GM12878 (cell line): ENCODE measurements around the gene POLK. TPM values are rescaled to one million over a fixed set of nuclear protein-coding genes. Genes with fewer than 3 reads are reported as not detected.

ENCODE experiments used
- ATAC-seq: fragments of 200-7000 bp; cut with Tn5 transposase; 3 replicates; pipeline ENCODE4 v1.9.1; 2020; ENCODE audit warnings: mild to moderate bottlenecking, moderate library complexity
- BruUV-seq: library from RNA; stranded (reverse); fragments of 400-500 nt; replicated peaks from 2 replicates; lab custom pipeline; 2021; lab: Mats Ljungman, UMichigan
- CTCF ChIA-PET: fragments of 300-600 bp; sonication (Branson Sonifier 250); formaldehyde crosslinking; extraction: SDS; loops from one replicate; lab custom pipeline; 2021; ENCODE audit warnings: inconsistent platforms; lab: Yijun Ruan, JAX
- POLR2A ChIA-PET: fragments of 350-600 bp; formaldehyde crosslinking; extraction: SDS; loops from one replicate; lab custom pipeline; 2021; ENCODE audit warnings: inconsistent platforms; lab: Charles Lee
- RAD21 ChIA-PET: fragments of 300-600 bp; sonication (Branson Sonifier 250); formaldehyde crosslinking; loops from one replicate; lab custom pipeline; 2023; ENCODE audit warnings: antibody characterized with exemption; ENCODE audit not compliant: unreplicated experiment; lab: Charles Lee
- SMC1A ChIA-PET: fragments of 300-600 bp; sonication (Branson Sonifier 250); formaldehyde crosslinking; loops from one replicate; lab custom pipeline; 2023; ENCODE audit not compliant: unreplicated experiment, uncharacterized antibody; lab: Charles Lee
- DNase-seq: peaks from one replicate; pipeline ENCODE4 v3.0.0-alpha.2; 2011; ENCODE audit warnings: low read depth, low spot score
- FAIRE-seq: peaks from 3 replicates; lab custom pipeline; 2011; peaks lifted over from hg19 to GRCh38; lab: Jason Lieb, UNC
- H2AFZ ChIP-seq: 2 replicates; pipeline ENCODE4 v1.6.0; 2011; ENCODE audit warnings: low read depth, low read length, control low read depth; ENCODE audit not compliant: control insufficient read depth
- H3K27ac ChIP-seq: 2 replicates; pipeline ENCODE4 v1.5.1; 2011; ENCODE audit warnings: control low read depth; ENCODE audit not compliant: control insufficient read depth, insufficient read depth
- H3K27me3 ChIP-seq, 2 experiments: replicated peaks in 1 of 2; 2 replicates each; pipeline versions ENCODE4 v1.6.0 to v1.6.1; 2011; ENCODE audit warnings: low read length in 1 of 2; ENCODE audit not compliant: control insufficient read depth in 2 of 2, insufficient read depth in 2 of 2
- H3K36me3 ChIP-seq, 2 experiments: 2 replicates each; pipeline ENCODE4 v1.5.1; 2011; ENCODE audit warnings: low read length in 1 of 2; ENCODE audit not compliant: control insufficient read depth in 2 of 2, insufficient read depth in 2 of 2
- H3K4me1 ChIP-seq: 2 replicates; pipeline ENCODE4 v1.6.1; 2011; ENCODE audit warnings: mild to moderate bottlenecking, low read length, moderate library complexity, mixed read lengths; ENCODE audit not compliant: control insufficient read depth, insufficient read depth
- H3K4me2 ChIP-seq: 2 replicates; pipeline ENCODE4 v1.6.0; 2011; ENCODE audit warnings: control low read depth; ENCODE audit not compliant: control insufficient read depth, insufficient read depth
- H3K4me3 ChIP-seq: fragments of 200-600 bp; sonication (generic); 2 replicates; pipeline ENCODE4 v1.5.1; 2016
- H3K79me2 ChIP-seq: 2 replicates; pipeline ENCODE4 v1.6.0; 2011; ENCODE audit warnings: low read length; ENCODE audit not compliant: control insufficient read depth, insufficient read depth
- H3K9ac ChIP-seq: 2 replicates; pipeline ENCODE4 v1.8.0; 2011; ENCODE audit warnings: low read length, control low read depth, mixed read lengths; ENCODE audit not compliant: control insufficient read depth, insufficient read depth
- H3K9me3 ChIP-seq: replicated peaks from 3 replicates; pipeline ENCODE4 v1.5.1; 2011; ENCODE audit warnings: mild to moderate bottlenecking, low read length; ENCODE audit not compliant: control insufficient read depth, insufficient read depth
- H4K20me1 ChIP-seq: 2 replicates; pipeline ENCODE4 v1.6.0; 2011; ENCODE audit not compliant: control insufficient read depth, insufficient read depth
- BCL3 ChIP-seq: IDR thresholded peaks from 2 replicates; pipeline ENCODE4 v1.6.1; 2011; ENCODE audit warnings: borderline replicate concordance, low read depth, mild to moderate bottlenecking, moderate library complexity, low read length; ENCODE audit not compliant: insufficient read depth, poor library complexity, severe bottlenecking
- BRCA1 ChIP-seq: IDR thresholded peaks from 2 replicates; pipeline ENCODE4 v1.6.1; 2011; ENCODE audit warnings: low read depth, low read length, improper control_type of control experiment
- CHD2 ChIP-seq: IDR thresholded peaks from 2 replicates; pipeline ENCODE4 v1.6.1; 2011; ENCODE audit warnings: low read depth, low read length, improper control_type of control experiment, borderline replicate concordance
- EGR1 ChIP-seq, 2 experiments: IDR thresholded peaks; 1 replicate in 1 of 2; 2 replicates in 1 of 2; pipeline ENCODE4 v1.6.1; 2011 to 2012; ENCODE audit warnings: low read depth in 2 of 2, low read length in 2 of 2, borderline replicate concordance in 1 of 2, mild to moderate bottlenecking in 1 of 2, moderate library complexity in 1 of 2
- HDGF ChIP-seq: fragments of 450-650 bp; IDR thresholded peaks from 2 replicates; pipeline ENCODE4 v1.6.1; 2016; ENCODE audit warnings: antibody characterized with exemption
- IRF3 ChIP-seq: fragments of 450-650 bp; IDR thresholded peaks from 2 replicates; pipeline ENCODE4 v1.6.1; 2014; ENCODE audit warnings: mild to moderate bottlenecking
- MTA3 ChIP-seq: IDR thresholded peaks from 2 replicates; pipeline ENCODE4 v1.6.1; 2012; ENCODE audit warnings: low read length, inconsistent platforms, borderline replicate concordance
- NR2F1 ChIP-seq: fragments of 450-650 bp; conservative IDR thresholded peaks from 2 replicates; pipeline ENCODE4 v1.6.1; 2017; ENCODE audit warnings: mild to moderate bottlenecking
- PAX8 ChIP-seq: fragments of 450-650 bp; IDR thresholded peaks from 2 replicates; pipeline ENCODE4 v1.6.1; 2017; ENCODE audit warnings: mild to moderate bottlenecking, moderate library complexity
- SIX5 ChIP-seq: IDR thresholded peaks from 2 replicates; pipeline ENCODE4 v1.6.1; 2011; ENCODE audit warnings: mild to moderate bottlenecking, low read depth, low read length, moderate library complexity; ENCODE audit not compliant: severe bottlenecking
- SMAD5 ChIP-seq: IDR thresholded peaks from 2 replicates; pipeline ENCODE4 v1.6.1; 2016; ENCODE audit warnings: antibody characterized with exemption, low read depth
- SMARCA5 ChIP-seq: fragments of 450-650 bp; IDR thresholded peaks from 2 replicates; pipeline ENCODE4 v1.6.1; 2017; ENCODE audit warnings: mild to moderate bottlenecking
- SUZ12 ChIP-seq: fragments of 200-600 bp; sonication (generic); IDR thresholded peaks from one replicate; pipeline ENCODE4 v1.6.1; 2018; ENCODE audit warnings: antibody characterized with exemption, mild to moderate bottlenecking; ENCODE audit not compliant: unreplicated experiment
- TBL1XR1 ChIP-seq: IDR thresholded peaks from 2 replicates; pipeline ENCODE4 v1.6.1; 2012; ENCODE audit warnings: low read depth, low read length, improper control_type of control experiment
- WGBS: methylation state at CpG from one replicate; pipeline ENCODE4 v1.1.6; 2016; ENCODE audit warnings: low lambda C conversion rate; ENCODE audit not compliant: insufficient replicate concordance, insufficient coverage; ENCODE audit errors: missing lambda C conversion rate; 5-methylcytosine and 5-hydroxymethylcytosine counted together
- in situ Hi-C: fragments of 300-500 bp; cut with MboI; formaldehyde crosslinking; loops from 9 replicates; pipeline ENCODE4 v1.14.3; 2018; ENCODE audit warnings: mixed read lengths
- intact Hi-C: fragments of 100-400 bp; cut with micrococcal nuclease; formaldehyde crosslinking; loops from one replicate; pipeline ENCODE4 v1.14.2; 2022; ENCODE audit not compliant: unreplicated experiment
- polyA plus RNA-seq, 11 experiments: library from polyadenylated mRNA; depleted of rRNA in 4 of 11; unstranded in 6 of 11; stranded (reverse) in 5 of 11; fragments of >200 nt; fragmentation: Nextera tagmentation in 4 of 11; fragmentation: Illumina TruSeq in 1 of 11; extraction: Ambion mirVana in 4 of 11; extraction: Trizol in 1 of 11; gene quantifications; 1 replicate in 1 of 11; 2 replicates in 10 of 11; pipeline versions ENCODE4 v1.2.1 to v1.2.3, GENCODE V29; 2011 to 2016; ENCODE audit warnings: inconsistent platforms in 2 of 11, missing spikeins in 2 of 11, low read depth in 1 of 11
- total RNA-seq, 4 experiments: library from RNA; depleted of rRNA in 3 of 4; stranded (reverse); fragments of >200 nt in 3 of 4; fragmentation: Illumina TruSeq in 1 of 4; extraction: Trizol in 1 of 4; gene quantifications; 2 replicates each; pipeline versions ENCODE4 v1.2.1 to v1.2.3, GENCODE V29; 2013 to 2021
- TF ChIP-seq, protein P1 (sequence below): fragments of 450-650 bp; IDR thresholded peaks from 2 replicates; pipeline ENCODE4 v1.6.1; 2016; ENCODE audit warnings: mild to moderate bottlenecking

The POLK gene
- total and polyA plus RNA-seq, 10 of the 15 experiments (the other 5 are each of a cell fraction or from before 2014, with no cell fraction given): 10.4 to 47.6 (median 29.0) TPM

- no peak overlapping the region for H3K4me3 ChIP-seq
- no peak overlapping the region for H3K4me2 ChIP-seq
- ChIA-PET POLR2A (no interaction called here), SMC1A (interaction anchor here (0.6 to 2.1 kb wide), 4 partner anchors 11 to 33 kb away, joined by 3 to 4 read pairs (median 4); no protein-coding TSS in a partner anchor), RAD21 (no interaction called here), CTCF (interaction anchor here (1.1 kb wide), 1 partner anchor 390 kb away, joined by 3 read pairs; the partner anchor contains the start of gene ANKRD31)
- no peaks in the 10 kb centered on the region for H3K36me3 ChIP-seq
- no peak for TF ChIP-seq SUZ12
- TF ChIP-seq IRF3: no peak
- TF ChIP-seq NR2F1: no peak
- TF ChIP-seq SIX5: no peak
- TF ChIP-seq EGR1 (IDR thresholded peaks at IDR 0.05; ENCODE audit: borderline replicate concordance in 1 of 2, low read depth in 2 of 2, low read length in 2 of 2): no peak
- FAIRE-seq (no peak), DNase-seq (no peak), ATAC-seq (no peak)
- H3K27me3 ChIP-seq: no peaks in the 10 kb centered on the region
- in situ Hi-C loops (no loop called here), intact Hi-C loops (no loop called here)
- no peak overlapping the region for H3K9ac ChIP-seq
- no peaks in the 10 kb centered on the region for H3K9me3 ChIP-seq
- H3K4me1 ChIP-seq: no peaks in the 10 kb centered on the region
- no peak overlapping the region for H3K27ac ChIP-seq
- no peaks in the 10 kb centered on the region for H3K79me2 ChIP-seq
- H2AFZ ChIP-seq: no peak overlapping the region
- BruUV-seq: no TSS peak
- no peaks in the 10 kb centered on the region for H4K20me1 ChIP-seq
Measured at GRCh38 chr5:75626959-75627358, 115.3 kb downstream of the POLK start.

DNA sequence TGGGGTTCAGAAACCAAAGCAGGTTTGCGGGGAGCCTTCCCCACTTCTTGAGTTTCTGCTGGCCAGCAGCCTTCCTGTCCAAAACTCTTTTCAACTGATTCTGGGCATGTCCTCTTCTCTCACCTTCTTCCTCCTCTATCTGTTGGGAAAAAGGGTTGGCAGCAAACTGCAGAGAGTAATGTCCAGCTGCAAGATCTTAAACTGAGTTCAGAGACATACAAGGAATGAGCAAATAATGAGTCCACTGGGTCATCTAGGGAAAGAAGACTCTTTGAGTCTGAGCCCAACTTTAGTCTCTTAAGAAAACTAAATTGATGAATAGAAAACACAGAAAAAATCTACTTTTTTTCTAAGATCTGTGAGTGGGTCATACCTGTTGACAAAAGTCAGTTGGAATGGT, 116.1 kb downstream of the POLK start:
- FAIRE-seq: no peak
- ChIA-PET POLR2A (no interaction called here), CTCF (no interaction called here), SMC1A (interaction anchor here (0.9 to 2.1 kb wide), 2 partner anchors 9 to 14 kb away, joined by 3 to 4 read pairs; no protein-coding TSS in a partner anchor), RAD21 (no interaction called here)
- intact Hi-C loops: no loop called here
- Histone ChIP-seq H2AFZ (no peak overlapping the region), H3K4me2 (no peak overlapping the region), H3K79me2 (no peaks in the 10 kb centered on the region), H3K27me3 (no peaks in the 10 kb centered on the region), H3K4me1 (no peaks in the 10 kb centered on the region), H3K36me3 (no peaks in the 10 kb centered on the region), H4K20me1 (no peaks in the 10 kb centered on the region), H3K27ac (no peak overlapping the region), H3K9me3 (no peaks in the 10 kb centered on the region), H3K9ac (no peak overlapping the region), H3K4me3 (no peak overlapping the region)
- in situ Hi-C loops: no loop called here
- BruUV-seq: no TSS peak
- DNase-seq: no peak
- 86% methylated on average over 1 of the region's 1 CpG for WGBS
- ATAC-seq: no peak
- TF ChIP-seq SMAD5: no peak
- TF ChIP-seq CHD2: no peak
- TF ChIP-seq TBL1XR1: no peak
- TF ChIP-seq BCL3: no peak
- no peak for TF ChIP-seq HDGF
- TF ChIP-seq, protein P1, sequence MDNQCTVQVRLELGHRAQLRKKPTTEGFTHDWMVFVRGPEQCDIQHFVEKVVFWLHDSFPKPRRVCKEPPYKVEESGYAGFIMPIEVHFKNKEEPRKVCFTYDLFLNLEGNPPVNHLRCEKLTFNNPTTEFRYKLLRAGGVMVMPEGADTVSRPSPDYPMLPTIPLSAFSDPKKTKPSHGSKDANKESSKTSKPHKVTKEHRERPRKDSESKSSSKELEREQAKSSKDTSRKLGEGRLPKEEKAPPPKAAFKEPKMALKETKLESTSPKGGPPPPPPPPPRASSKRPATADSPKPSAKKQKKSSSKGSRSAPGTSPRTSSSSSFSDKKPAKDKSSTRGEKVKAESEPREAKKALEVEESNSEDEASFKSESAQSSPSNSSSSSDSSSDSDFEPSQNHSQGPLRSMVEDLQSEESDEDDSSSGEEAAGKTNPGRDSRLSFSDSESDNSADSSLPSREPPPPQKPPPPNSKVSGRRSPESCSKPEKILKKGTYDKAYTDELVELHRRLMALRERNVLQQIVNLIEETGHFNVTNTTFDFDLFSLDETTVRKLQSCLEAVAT: no peak
- no peak for TF ChIP-seq BRCA1
- no peak for TF ChIP-seq SMARCA5
- no peak for TF ChIP-seq MTA3
- no peak for TF ChIP-seq PAX8
